ENCODE measurements around the gene LAYN. TPM values are rescaled to one million over a fixed set of nuclear protein-coding genes. Genes with fewer than 3 reads are reported as not detected.

The LAYN gene
- total and polyA plus RNA-seq, 2 of the 4 experiments (the other 2 are of a cell fraction), result 92.5 to 118 TPM

DNA sequence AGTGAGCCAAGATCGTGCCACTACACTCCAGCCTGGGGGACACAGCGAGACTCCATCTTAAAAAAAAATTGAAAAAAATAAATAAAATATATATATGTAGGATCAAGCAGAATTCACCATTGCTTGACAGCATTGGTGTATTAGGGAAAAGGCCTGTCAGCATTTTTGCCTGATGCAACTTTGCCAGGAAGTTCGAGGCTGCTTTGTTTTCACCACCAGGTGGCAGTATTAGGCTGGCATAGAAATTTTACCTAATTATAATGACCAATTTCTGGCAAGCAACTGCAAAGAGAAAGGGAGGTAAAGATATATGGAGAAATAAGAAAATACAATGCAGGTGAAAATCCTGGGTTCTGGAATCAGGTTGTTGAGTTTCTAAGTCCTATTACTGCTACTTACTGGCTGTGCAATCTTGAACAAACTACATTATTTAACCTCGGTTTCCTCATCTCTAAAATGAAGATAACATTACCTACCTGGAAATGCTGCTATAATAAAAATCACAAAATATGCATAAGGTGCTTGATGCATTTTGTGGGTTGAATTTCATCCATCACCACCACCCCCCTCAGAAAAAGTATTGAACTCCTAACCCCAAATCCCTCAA lies 24.7 kb downstream of the LAYN start:
- Histone ChIP-seq H3K9me1 (ENCODE audit: insufficient read depth, low read length) (peaks cover 13% of the 10 kb centered on the region), H4K20me1 (ENCODE audit: insufficient read depth, low read length) (0 out of 2 replicates have a peak, but pooled peaks cover 3% of the 10 kb centered on the region), H4K91ac (ENCODE audit: insufficient read depth, low read depth, low read length) (peak overlapping the region; percentile 64; the same call in 1 of the 2 replicates), H3K4me3 (ENCODE audit: insufficient read depth, low read depth, low read length) (no peak overlapping the region), H3K56ac (ENCODE audit: extremely low read depth, insufficient read depth, low read length) (no peak overlapping the region), H2BK5ac (ENCODE audit: low read depth, low read length, poor library complexity, severe bottlenecking) (peak overlapping the region; percentile 10), H4K5ac (ENCODE audit: low read depth, low read length) (no peak overlapping the region), H2BK120ac (ENCODE audit: low read depth, low read length) (peak overlapping the region; percentile 71), H2AFZ (replicated peaks; ENCODE audit: low read length, poor library complexity) (no peak overlapping the region), H2AK9ac (replicated peaks; ENCODE audit: low read depth, low read length, poor library complexity) (no peak overlapping the region), H3K14ac (replicated peaks; ENCODE audit: low read depth, low read length) (no peak overlapping the region), H3K4me2 (ENCODE audit: low read depth, low read length) (no peak overlapping the region), H2AK5ac (ENCODE audit: low read depth, low read length) (0 out of 2 replicates have a peak overlapping the region, but pooled peaks have one; percentile 9), H2BK20ac (ENCODE audit: low read depth, low read length) (0 out of 2 replicates have a peak overlapping the region, but pooled peaks have one; percentile 0), H3K23ac (ENCODE audit: low read depth, low read length) (no peak overlapping the region), H3K36me3 (ENCODE audit: control insufficient read depth, insufficient read depth, low read length) (peaks cover 15% of the 10 kb centered on the region), H2BK15ac (ENCODE audit: low read depth, low read length) (no peak overlapping the region), H3K79me1 (ENCODE audit: low read depth in 1 of 2, low read length in 2 of 2) (peaks cover under 1 to 17% of the 10 kb centered on the region in 2 experiments; a peak in 2 of 4 replicates), H3K9ac (ENCODE audit: low read depth, low read length) (no peak overlapping the region), H3K9me3 (ENCODE audit: control insufficient read depth, insufficient read depth, low read length) (no peaks in the 10 kb centered on the region), H3K27me3 (ENCODE audit: control insufficient read depth, insufficient read depth, low read length) (no peaks in the 10 kb centered on the region), H3K4me1 (ENCODE audit: control insufficient read depth, insufficient read depth, low read length) (peaks cover 23% of the 10 kb centered on the region), H4K8ac (ENCODE audit: low read depth in 2 of 2, low read length in 2 of 2) (peak overlapping the region in 1 of 2 experiments; percentile 42; a peak in 1 of 4 replicates), H3K18ac (ENCODE audit: low read depth, low read length) (no peak overlapping the region), H3K27ac (ENCODE audit: insufficient read depth, low read length) (no peak overlapping the region), H3K4ac (ENCODE audit: low read depth, low read length) (peak overlapping the region; percentile 61)
- POLR2A ChIA-PET (ENCODE audit: unreplicated experiment), result no interaction called here
- DNase-seq (peak; percentile 80), ATAC-seq (ENCODE audit: low read depth) (peak; percentile 11; the same call in 1 of the 2 replicates)
- in situ Hi-C loops (cut with MboI; ENCODE audit: low sequenced_read_pairs) (no loop called here), intact Hi-C loops (cut with micrococcal nuclease) (loop anchor here (1.0 to 2.0 kb wide), 4 partner anchors 36 to 276 kb away; no protein-coding TSS in a partner anchor), dilution Hi-C loops (cut with HindIII; ENCODE audit: low sequenced_read_pairs, unreplicated experiment) (no loop called here)
- WGBS, 2 experiments (ENCODE audit: extremely low coverage in 2 of 2, insufficient read length in 1 of 2), result no CpG with 5 or more reads among the region's 4 CpGs
- CTCF ChIA-PET, result interaction anchor here (0.8 kb wide), 1 partner anchor 116 kb away, joined by 3 read pairs; no protein-coding TSS in a partner anchor
- no TSS peak for BruUV-seq (replicated peaks)
- TF ChIP-seq RAD21 (IDR thresholded peaks at IDR 0.05; ENCODE audit: low read length), result peak; percentile 89
- TF ChIP-seq SMC3 (IDR thresholded peaks at IDR 0.05; ENCODE audit: low read depth, low read length), result peak; percentile 92
- TF ChIP-seq, protein P1, sequence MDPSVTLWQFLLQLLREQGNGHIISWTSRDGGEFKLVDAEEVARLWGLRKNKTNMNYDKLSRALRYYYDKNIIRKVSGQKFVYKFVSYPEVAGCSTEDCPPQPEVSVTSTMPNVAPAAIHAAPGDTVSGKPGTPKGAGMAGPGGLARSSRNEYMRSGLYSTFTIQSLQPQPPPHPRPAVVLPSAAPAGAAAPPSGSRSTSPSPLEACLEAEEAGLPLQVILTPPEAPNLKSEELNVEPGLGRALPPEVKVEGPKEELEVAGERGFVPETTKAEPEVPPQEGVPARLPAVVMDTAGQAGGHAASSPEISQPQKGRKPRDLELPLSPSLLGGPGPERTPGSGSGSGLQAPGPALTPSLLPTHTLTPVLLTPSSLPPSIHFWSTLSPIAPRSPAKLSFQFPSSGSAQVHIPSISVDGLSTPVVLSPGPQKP (IDR thresholded peaks at IDR 0.05; ENCODE audit: borderline replicate concordance, low read depth, low read length), result no peak
- TF ChIP-seq RCOR1 (IDR thresholded peaks at IDR 0.05; ENCODE audit: insufficient replicate concordance, low read length), result no peak
- TF ChIP-seq, protein P2, sequence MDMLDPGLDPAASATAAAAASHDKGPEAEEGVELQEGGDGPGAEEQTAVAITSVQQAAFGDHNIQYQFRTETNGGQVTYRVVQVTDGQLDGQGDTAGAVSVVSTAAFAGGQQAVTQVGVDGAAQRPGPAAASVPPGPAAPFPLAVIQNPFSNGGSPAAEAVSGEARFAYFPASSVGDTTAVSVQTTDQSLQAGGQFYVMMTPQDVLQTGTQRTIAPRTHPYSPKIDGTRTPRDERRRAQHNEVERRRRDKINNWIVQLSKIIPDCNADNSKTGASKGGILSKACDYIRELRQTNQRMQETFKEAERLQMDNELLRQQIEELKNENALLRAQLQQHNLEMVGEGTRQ (IDR thresholded peaks at IDR 0.05; ENCODE audit: low read depth, low read length), result no peak
- peak; percentile 83 for TF ChIP-seq CEBPB (IDR thresholded peaks at IDR 0.05; ENCODE audit: low read depth, low read length)
- TF ChIP-seq, protein P3, sequence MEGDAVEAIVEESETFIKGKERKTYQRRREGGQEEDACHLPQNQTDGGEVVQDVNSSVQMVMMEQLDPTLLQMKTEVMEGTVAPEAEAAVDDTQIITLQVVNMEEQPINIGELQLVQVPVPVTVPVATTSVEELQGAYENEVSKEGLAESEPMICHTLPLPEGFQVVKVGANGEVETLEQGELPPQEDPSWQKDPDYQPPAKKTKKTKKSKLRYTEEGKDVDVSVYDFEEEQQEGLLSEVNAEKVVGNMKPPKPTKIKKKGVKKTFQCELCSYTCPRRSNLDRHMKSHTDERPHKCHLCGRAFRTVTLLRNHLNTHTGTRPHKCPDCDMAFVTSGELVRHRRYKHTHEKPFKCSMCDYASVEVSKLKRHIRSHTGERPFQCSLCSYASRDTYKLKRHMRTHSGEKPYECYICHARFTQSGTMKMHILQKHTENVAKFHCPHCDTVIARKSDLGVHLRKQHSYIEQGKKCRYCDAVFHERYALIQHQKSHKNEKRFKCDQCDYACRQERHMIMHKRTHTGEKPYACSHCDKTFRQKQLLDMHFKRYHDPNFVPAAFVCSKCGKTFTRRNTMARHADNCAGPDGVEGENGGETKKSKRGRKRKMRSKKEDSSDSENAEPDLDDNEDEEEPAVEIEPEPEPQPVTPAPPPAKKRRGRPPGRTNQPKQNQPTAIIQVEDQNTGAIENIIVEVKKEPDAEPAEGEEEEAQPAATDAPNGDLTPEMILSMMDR (conservative IDR thresholded peaks at IDR 0.05; ENCODE audit: low read depth, low read length), result peak; percentile 92
- TF ChIP-seq MAZ (IDR thresholded peaks at IDR 0.05; ENCODE audit: borderline replicate concordance, low read depth, low read length), result no peak
- no peak for TF ChIP-seq BHLHE40 (IDR thresholded peaks at IDR 0.05; ENCODE audit: low read depth, low read length)
- TF ChIP-seq POLR2A (IDR thresholded peaks at IDR 0.05; ENCODE audit: low read depth, low read length), result peak; percentile 28; the same call in 1 of the 2 replicates
- no peak for TF ChIP-seq RFX5 (IDR thresholded peaks at IDR 0.05; ENCODE audit: low read depth, low read length)
- TF ChIP-seq MAFK (IDR thresholded peaks at IDR 0.05; ENCODE audit: low read depth, low read length), result peak; percentile 98
- peak; percentile 24; the same call in 1 of the 2 replicates for TF ChIP-seq NFE2L2 (IDR thresholded peaks at IDR 0.05; ENCODE audit: low read depth, low read length)
- TF ChIP-seq FOS (IDR thresholded peaks at IDR 0.05; ENCODE audit: low read depth, low read length), result no peak
- no peak for TF ChIP-seq CHD1 (IDR thresholded peaks at IDR 0.05; ENCODE audit: low read depth, low read length)

Data from IMR-90 (cell line).